Upper lobe of left lung (tissue), 6 donors: Measurements from ENCODE around the gene BRDT. TPM values are rescaled to one million over a fixed set of nuclear protein-coding genes. Genes with fewer than 3 reads are reported as not detected.
A peak's percentile ranks its signal among the peaks of the same experiment; 100 is the strongest.

Source experiments
- ATAC-seq, 2 donors: fragments of 200-7000 bp; cut with Tn5 transposase; one replicate each; pipeline ENCODE4 v1.9.1; 2022; ENCODE audit warnings: mild to moderate bottlenecking in 2 of 2, moderate library complexity in 2 of 2; ENCODE audit not compliant: low FRiP score in 2 of 2
- DNase-seq, 2 donors: peaks; one replicate each; pipeline ENCODE4 v3.0.0-alpha.2; 2019 to 2020
- H3K27ac ChIP-seq, 4 donors: fragments of 200-600 bp; sonication (generic); one replicate each; pipeline ENCODE4 v1.5.1; 2016 to 2019
- H3K27me3 ChIP-seq, 4 donors: fragments of 200-600 bp; sonication (generic); one replicate each; pipeline ENCODE4 v1.5.1; 2017 to 2019
- H3K36me3 ChIP-seq, 4 donors: fragments of 200-600 bp; sonication (generic); one replicate each; pipeline ENCODE4 v1.5.1; 2016 to 2019
- H3K4me1 ChIP-seq, 4 donors: fragments of 200-600 bp; sonication (generic); one replicate each; pipeline ENCODE4 v1.5.1; 2018 to 2019
- H3K4me3 ChIP-seq, 4 donors: fragments of 200-600 bp; sonication (generic); one replicate each; pipeline ENCODE4 v1.5.1; 2017 to 2019; ENCODE audit warnings: mild to moderate bottlenecking in 2 of 4, moderate library complexity in 1 of 4
- H3K9me3 ChIP-seq, 4 donors: fragments of 200-600 bp; sonication (generic); one replicate each; pipeline ENCODE4 v1.5.1; 2018 to 2019
- EP300 ChIP-seq, 4 donors: sonication (generic); formaldehyde crosslinking; IDR thresholded peaks; one replicate each; pipeline ENCODE4 v1.5.1; 2017; ENCODE audit warnings: antibody characterized with exemption in 4 of 4, control low read depth in 2 of 4
- POLR2A ChIP-seq, 4 donors: fragments of 450-650 bp; IDR thresholded peaks; one replicate each; pipeline ENCODE4 v1.5.1; 2016 to 2017; ENCODE audit warnings: antibody characterized with exemption in 4 of 4, mild to moderate bottlenecking in 2 of 4
- POLR2AphosphoS5 ChIP-seq, 2 donors: sonication (generic); formaldehyde crosslinking; IDR thresholded peaks; one replicate each; pipeline ENCODE4 v1.5.1; 2017; ENCODE audit warnings: antibody characterized with exemption in 2 of 2
- WGBS, 2 donors: methylation state at CpG; one replicate each; pipeline ENCODE4 v1.1.5; 2017 to 2018; 5-methylcytosine and 5-hydroxymethylcytosine counted together
- total RNA-seq, 6 donors: library from RNA; depleted of rRNA in 4 of 6; stranded (reverse); fragments of >200 nt in 4 of 6; gene quantifications; one replicate each; pipeline versions ENCODE4 v1.1.0 to v1.2.1, GENCODE V29; 2016 to 2021
- TF ChIP-seq, protein P1 (sequence below), 6 experiments: fragments of 450-650 bp in 4 of 6; fragments of 200-600 bp in 2 of 6; sonication (generic) in 2 of 6; IDR thresholded peaks; one replicate each; pipeline ENCODE4 v1.5.1; 2016 to 2019; ENCODE audit warnings: antibody characterized with exemption in 6 of 6
- donor health status: DM: no; HTN: no; CAD: no; lungs with moderate emphysema.
- donor health status: DM: no; HTN: yes; CAD: no; lungs with severe emphysema.

Gene BRDT
- total RNA-seq, 6 donors from 2014 or later: not detected

GRCh38 chr1:91916046-91916445 lies 33.2 kb upstream of the BRDT start:
- H3K27ac ChIP-seq: no peak overlapping the region
- no peaks in the 10 kb centered on the region for H3K4me1 ChIP-seq
- H3K9me3 ChIP-seq: no peaks in the 10 kb centered on the region
- no peak for ATAC-seq
- DNase-seq: no peak
- WGBS, 2 donors: 83 to 85% methylated on average over 4 of the region's 4 CpGs
- TF ChIP-seq EP300 (IDR thresholded peaks at IDR 0.05) (no peak), POLR2AphosphoS5 (IDR thresholded peaks at IDR 0.05) (no peak), POLR2A (IDR thresholded peaks at IDR 0.05) (no peak)
- TF ChIP-seq, protein P1, sequence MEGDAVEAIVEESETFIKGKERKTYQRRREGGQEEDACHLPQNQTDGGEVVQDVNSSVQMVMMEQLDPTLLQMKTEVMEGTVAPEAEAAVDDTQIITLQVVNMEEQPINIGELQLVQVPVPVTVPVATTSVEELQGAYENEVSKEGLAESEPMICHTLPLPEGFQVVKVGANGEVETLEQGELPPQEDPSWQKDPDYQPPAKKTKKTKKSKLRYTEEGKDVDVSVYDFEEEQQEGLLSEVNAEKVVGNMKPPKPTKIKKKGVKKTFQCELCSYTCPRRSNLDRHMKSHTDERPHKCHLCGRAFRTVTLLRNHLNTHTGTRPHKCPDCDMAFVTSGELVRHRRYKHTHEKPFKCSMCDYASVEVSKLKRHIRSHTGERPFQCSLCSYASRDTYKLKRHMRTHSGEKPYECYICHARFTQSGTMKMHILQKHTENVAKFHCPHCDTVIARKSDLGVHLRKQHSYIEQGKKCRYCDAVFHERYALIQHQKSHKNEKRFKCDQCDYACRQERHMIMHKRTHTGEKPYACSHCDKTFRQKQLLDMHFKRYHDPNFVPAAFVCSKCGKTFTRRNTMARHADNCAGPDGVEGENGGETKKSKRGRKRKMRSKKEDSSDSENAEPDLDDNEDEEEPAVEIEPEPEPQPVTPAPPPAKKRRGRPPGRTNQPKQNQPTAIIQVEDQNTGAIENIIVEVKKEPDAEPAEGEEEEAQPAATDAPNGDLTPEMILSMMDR (IDR thresholded peaks at IDR 0.05): no peak
- H3K4me3 ChIP-seq: no peak overlapping the region
- no peaks in the 10 kb centered on the region for H3K36me3 ChIP-seq
- H3K27me3 ChIP-seq: no peaks in the 10 kb centered on the region

DNA sequence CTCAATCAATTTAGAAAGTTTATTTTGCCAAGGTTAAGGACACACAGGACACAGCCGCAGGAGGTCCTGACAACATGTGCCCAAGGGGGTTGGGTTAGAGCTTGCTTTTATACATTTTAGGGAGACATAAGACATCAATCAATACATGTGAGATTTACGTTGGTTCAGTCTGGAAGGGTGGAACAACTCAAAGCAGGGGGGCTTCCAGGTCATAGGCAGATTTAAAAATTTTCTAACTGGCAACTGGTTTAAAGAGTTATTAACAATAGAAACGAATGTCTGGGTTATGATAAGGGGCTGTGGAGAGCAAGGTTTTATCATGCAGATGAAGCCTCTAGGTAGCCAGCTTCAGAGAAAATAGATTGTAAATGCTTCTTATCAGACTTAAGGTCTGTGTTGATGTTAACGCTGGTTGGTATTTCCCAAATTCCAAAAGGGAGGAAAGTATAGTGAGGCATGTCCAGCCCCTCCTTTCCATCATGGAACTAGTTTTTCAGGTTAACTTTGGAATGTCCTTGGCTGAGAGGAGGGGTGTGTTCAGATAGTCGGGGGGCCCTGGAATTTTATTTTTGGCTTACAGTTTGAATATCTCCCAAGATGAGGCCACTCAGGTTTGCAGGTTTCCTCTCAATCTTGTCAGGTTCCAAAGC lies 32.3 kb upstream of the BRDT start:
- no peak for ATAC-seq

DNA sequence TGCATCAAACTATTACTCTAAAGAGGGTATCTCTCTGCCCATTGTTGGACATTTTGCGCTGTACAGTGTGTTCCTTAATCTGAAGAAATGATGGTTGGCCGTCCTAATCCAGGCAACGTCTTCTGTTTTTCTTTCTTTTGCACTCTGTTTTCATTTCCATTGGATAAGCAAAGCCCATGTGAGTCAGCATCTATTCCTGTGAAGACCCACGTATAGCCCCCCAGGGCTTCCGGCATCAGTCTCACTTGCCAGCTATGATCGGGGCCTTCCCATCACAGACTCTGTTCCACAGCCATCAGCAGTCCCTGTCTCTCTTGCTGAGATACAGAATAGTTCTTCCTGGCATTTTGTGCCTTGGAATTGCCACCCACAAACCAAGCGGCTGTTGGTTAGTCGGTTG lies 29.2 kb upstream of the BRDT start:
- WGBS, 2 donors: 82 to 87% methylated on average over 8 of the region's 8 CpGs

More for the DNA sequence above, 32.3 kb upstream of the BRDT start:
- WGBS, 2 donors: 64 to 71% methylated on average over 5 of the region's 5 CpGs
- no peaks in the 10 kb centered on the region for H3K27me3 ChIP-seq
- no peaks in the 10 kb centered on the region for H3K9me3 ChIP-seq
- H3K27ac ChIP-seq: no peak overlapping the region
- H3K4me3 ChIP-seq: no peak overlapping the region
- TF ChIP-seq, protein P1 (IDR thresholded peaks at IDR 0.05): no peak
- TF ChIP-seq EP300 (IDR thresholded peaks at IDR 0.05) (no peak), POLR2A (IDR thresholded peaks at IDR 0.05) (no peak)
- no peaks in the 10 kb centered on the region for H3K36me3 ChIP-seq
- no peaks in the 10 kb centered on the region for H3K4me1 ChIP-seq
- no peak for DNase-seq

GRCh38 chr1:91924146-91924545 lies 25.1 kb upstream of the BRDT start:
- no peak for TF ChIP-seq POLR2A (IDR thresholded peaks at IDR 0.05)
- TF ChIP-seq POLR2AphosphoS5 (IDR thresholded peaks at IDR 0.05): no peak
- no peak for TF ChIP-seq EP300 (IDR thresholded peaks at IDR 0.05)
- TF ChIP-seq, protein P1 (IDR thresholded peaks at IDR 0.05): no peak
- peaks cover 2 to 13% (median 6%) of the 10 kb centered on the region in 4 donors for H3K4me1 ChIP-seq
- no peaks in the 10 kb centered on the region for H3K27me3 ChIP-seq
- H3K27ac ChIP-seq: no peak overlapping the region
- DNase-seq: no peak
- no peaks in the 10 kb centered on the region for H3K9me3 ChIP-seq
- no peaks in the 10 kb centered on the region for H3K36me3 ChIP-seq
- ATAC-seq: peak in 1 of 2 donors; percentile 62
- WGBS, 2 donors: 84 to 86% methylated on average over 2 of the region's 2 CpGs
- no peak overlapping the region for H3K4me3 ChIP-seq

More for the DNA sequence above, 29.2 kb upstream of the BRDT start:
- TF ChIP-seq POLR2AphosphoS5 (IDR thresholded peaks at IDR 0.05): no peak
- TF ChIP-seq EP300 (IDR thresholded peaks at IDR 0.05): no peak
- no peak for TF ChIP-seq POLR2A (IDR thresholded peaks at IDR 0.05)
- TF ChIP-seq, protein P1 (IDR thresholded peaks at IDR 0.05): no peak
- H3K27ac ChIP-seq: no peak overlapping the region
- H3K9me3 ChIP-seq: no peaks in the 10 kb centered on the region
- H3K27me3 ChIP-seq: no peaks in the 10 kb centered on the region
- DNase-seq (no peak), ATAC-seq (no peak)
- H3K36me3 ChIP-seq: no peaks in the 10 kb centered on the region
- no peaks in the 10 kb centered on the region for H3K4me1 ChIP-seq
- H3K4me3 ChIP-seq: no peak overlapping the region
